PC-9 (cell line): ENCODE results near the gene MAGI2.

Experiments used
- CTCF ChIP-seq: fragments of 200-600 bp; sonication (generic); conservative IDR thresholded peaks from 2 replicates; pipeline ENCODE4 v1.6.1; 2017; ENCODE audit warnings: mixed run types, antibody characterized with exemption, mild to moderate bottlenecking, moderate library complexity
- EZH2 ChIP-seq: fragments of 200-600 bp; sonication (generic); IDR thresholded peaks from 2 replicates; pipeline ENCODE4 v1.8.0; 2017; ENCODE audit warnings: antibody characterized with exemption, low read depth

GRCh38 chr7:79282070-79282694 lies 171.3 kb downstream of the MAGI2 start:
- TF ChIP-seq EZH2 (no peak), CTCF (no peak)
